Peyer's patch (tissue), 4 donors: ENCODE measurements around the gene ELAPOR2.

Experiments
- POLR2A ChIP-seq, 2 donors: fragments of 450-650 bp; IDR thresholded peaks; one replicate each; pipeline ENCODE4 v1.5.1; 2017; ENCODE audit warnings: antibody characterized with exemption in 2 of 2, mild to moderate bottlenecking in 2 of 2, moderate library complexity in 2 of 2
- TF ChIP-seq, protein P1 (sequence below), 6 experiments: fragments of 450-650 bp in 4 of 6; fragments of 200-600 bp in 2 of 6; sonication (generic) in 1 of 6; IDR thresholded peaks; one replicate each; pipeline ENCODE4 v1.5.1; 2017 to 2019; ENCODE audit warnings: antibody characterized with exemption in 6 of 6, mild to moderate bottlenecking in 3 of 6, moderate library complexity in 1 of 6

DNA sequence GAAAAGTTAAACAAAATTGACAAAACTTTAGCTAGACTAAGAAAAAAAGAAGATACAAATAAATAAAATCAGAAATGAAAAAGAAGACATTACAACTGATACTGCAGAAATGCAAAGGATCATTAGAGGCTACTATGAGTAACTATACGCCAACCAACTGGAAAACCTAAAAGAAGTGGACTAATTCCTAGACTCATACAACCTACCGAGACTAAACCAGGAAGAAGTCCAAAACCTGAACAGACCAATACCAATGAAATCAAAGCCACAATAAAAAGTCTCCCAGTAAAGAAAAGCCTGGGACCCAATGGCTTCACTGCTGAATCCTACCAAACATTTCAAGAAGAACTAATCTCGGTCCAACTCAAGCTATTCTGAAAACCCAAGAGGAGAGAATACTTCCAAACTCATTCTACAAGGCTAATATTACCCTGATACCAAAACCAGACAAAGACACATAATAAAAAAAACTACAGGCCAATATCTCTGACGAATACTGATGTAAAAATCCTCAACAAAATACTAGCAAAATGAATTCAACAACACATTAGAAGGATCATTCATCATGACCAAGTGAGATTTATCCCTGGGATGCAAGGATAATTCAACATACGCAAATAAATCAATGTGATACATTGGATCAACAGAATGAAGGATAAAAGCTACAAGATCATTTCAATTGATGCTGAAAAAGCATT, 20.3 kb downstream of the ELAPOR2 start:
- TF ChIP-seq POLR2A (IDR thresholded peaks at IDR 0.05), result no peak
- TF ChIP-seq, protein P1, sequence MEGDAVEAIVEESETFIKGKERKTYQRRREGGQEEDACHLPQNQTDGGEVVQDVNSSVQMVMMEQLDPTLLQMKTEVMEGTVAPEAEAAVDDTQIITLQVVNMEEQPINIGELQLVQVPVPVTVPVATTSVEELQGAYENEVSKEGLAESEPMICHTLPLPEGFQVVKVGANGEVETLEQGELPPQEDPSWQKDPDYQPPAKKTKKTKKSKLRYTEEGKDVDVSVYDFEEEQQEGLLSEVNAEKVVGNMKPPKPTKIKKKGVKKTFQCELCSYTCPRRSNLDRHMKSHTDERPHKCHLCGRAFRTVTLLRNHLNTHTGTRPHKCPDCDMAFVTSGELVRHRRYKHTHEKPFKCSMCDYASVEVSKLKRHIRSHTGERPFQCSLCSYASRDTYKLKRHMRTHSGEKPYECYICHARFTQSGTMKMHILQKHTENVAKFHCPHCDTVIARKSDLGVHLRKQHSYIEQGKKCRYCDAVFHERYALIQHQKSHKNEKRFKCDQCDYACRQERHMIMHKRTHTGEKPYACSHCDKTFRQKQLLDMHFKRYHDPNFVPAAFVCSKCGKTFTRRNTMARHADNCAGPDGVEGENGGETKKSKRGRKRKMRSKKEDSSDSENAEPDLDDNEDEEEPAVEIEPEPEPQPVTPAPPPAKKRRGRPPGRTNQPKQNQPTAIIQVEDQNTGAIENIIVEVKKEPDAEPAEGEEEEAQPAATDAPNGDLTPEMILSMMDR (IDR thresholded peaks at IDR 0.05), result no peak
